ENCODE data around the gene MAPKBP1. TPM values are rescaled to one million over a fixed set of nuclear protein-coding genes. Genes with fewer than 3 reads are reported as not detected.

The MAPKBP1 gene
- total and polyA plus RNA-seq, 2 of the 8 experiments (the other 6 are each of a cell fraction or from before 2014, with no cell fraction given) = 4.3 to 11.3 TPM

DNA sequence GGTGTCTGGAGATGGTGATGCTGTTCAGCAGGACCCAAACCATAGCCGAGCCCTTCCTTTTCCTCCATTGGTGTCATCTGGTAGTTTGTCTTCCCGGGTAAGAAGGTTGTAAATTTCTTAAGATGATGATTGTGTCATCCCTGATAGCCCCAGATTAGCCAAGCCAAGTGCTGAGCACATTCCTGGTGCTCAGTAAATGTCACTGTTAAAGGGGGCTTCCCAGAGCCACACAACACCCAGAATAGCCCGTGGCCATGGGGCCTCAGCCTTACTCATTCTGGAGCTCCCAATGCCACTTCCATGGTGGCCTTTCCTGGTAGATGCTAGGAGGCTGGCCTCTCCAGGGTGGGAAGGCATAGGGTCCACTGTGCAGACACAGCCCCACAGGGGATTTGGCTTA lies 59.8 kb downstream of the MAPKBP1 start:
- Histone ChIP-seq H2BK5ac (ENCODE audit: low read depth, low read length) (no peak overlapping the region), H4K8ac (ENCODE audit: extremely low read depth, insufficient read depth, low read length) (peak overlapping the region; percentile 46; the same call in 1 of the 2 replicates), H2BK15ac (ENCODE audit: low read length) (no peak overlapping the region), H4K5ac (ENCODE audit: insufficient read length, low read depth, low read length) (no peak overlapping the region), H3K79me1 (ENCODE audit: low read depth, low read length) (peaks cover 2% of the 10 kb centered on the region; the same call in 1 of the 2 replicates), H3K27me3 (replicated peaks in 1 of 4; ENCODE audit: control insufficient read depth in 3 of 4, extremely low read depth in 1 of 4, insufficient read depth in 3 of 4, low read length in 3 of 4) (no peaks in the 10 kb centered on the region), H3K4me2 (ENCODE audit: insufficient read depth in 1 of 2, low read depth in 2 of 2, low read length in 2 of 2) (no peak overlapping the region), H2AK5ac (ENCODE audit: low read depth, low read length) (no peak overlapping the region), H3K4me1 (replicated peaks in 1 of 4; ENCODE audit: control insufficient read depth in 3 of 4, insufficient read depth in 4 of 4, low read length in 3 of 4) (no peaks in the 10 kb centered on the region; a peak in 1 of 7 replicates), H3K9ac (replicated peaks in 1 of 4; ENCODE audit: extremely low read depth in 1 of 4, low read depth in 3 of 4, low read length in 3 of 4) (no peak overlapping the region), H4K20me1 (replicated peaks in 1 of 2; ENCODE audit: control insufficient read depth in 1 of 2, insufficient read depth in 2 of 2, low read length in 2 of 2) (peaks cover 1 to 15% of the 10 kb centered on the region in 2 experiments), H3K23me2 (ENCODE audit: low read depth, low read length) (no peaks in the 10 kb centered on the region), H3K18ac (ENCODE audit: extremely low read depth, low read length) (no peak overlapping the region), H3K14ac (ENCODE audit: insufficient read length) (no peak overlapping the region), H2BK12ac (ENCODE audit: low read depth, low read length) (no peak overlapping the region), H3K36me3 (ENCODE audit: control insufficient read depth in 2 of 4, insufficient read depth in 4 of 4, low read length in 3 of 4) (peaks cover 0 to 3% (median 0%) of the 10 kb centered on the region in 4 experiments; a peak in 4 of 8 replicates), H3K56ac (replicated peaks; ENCODE audit: insufficient read length, low read depth, low read length) (no peak overlapping the region), H2AFZ (ENCODE audit: low read length) (no peak overlapping the region), H3K4me3 (ENCODE audit: extremely low read depth in 1 of 4, insufficient read depth in 2 of 4, low read depth in 3 of 4, low read length in 4 of 4) (no peak overlapping the region), H3K27ac (ENCODE audit: low read depth, low read length) (no peak overlapping the region), H2BK120ac (replicated peaks; ENCODE audit: low read depth, low read length) (no peak overlapping the region), H3K79me2 (ENCODE audit: control insufficient read depth in 1 of 2, insufficient read depth in 2 of 2, low read length in 2 of 2) (no peaks in the 10 kb centered on the region), H3K23ac (ENCODE audit: insufficient read length) (no peak overlapping the region), H3K4ac (replicated peaks; ENCODE audit: insufficient read length, low read depth, low read length) (no peak overlapping the region), H3K9me3 (ENCODE audit: insufficient read depth in 2 of 2, low read depth in 1 of 2, low read length in 1 of 2) (no peaks in the 10 kb centered on the region), H2BK20ac (ENCODE audit: low read length) (no peak overlapping the region), H4K91ac (replicated peaks; ENCODE audit: insufficient read length, low read length) (no peak overlapping the region)
- FAIRE-seq = no peak
- WGBS, 2 experiments (ENCODE audit: extremely low coverage in 1 of 2, insufficient coverage in 1 of 2, insufficient read length in 1 of 2, insufficient replicate concordance in 2 of 2, low coverage in 1 of 2, low lambda C conversion rate in 2 of 2, missing lambda C conversion rate in 1 of 2) = 91% methylated on average over 3 of the region's 3 CpGs; no CpG with 5 or more reads in 1 of the 2 experiments
- ChIA-PET CTCF (ENCODE audit: partially characterized antibody) (interaction anchor here (0.7 to 2.6 kb wide), 5 partner anchors 23 to 70 kb away, joined by 3 to 10 read pairs (median 5); no protein-coding TSS in a partner anchor), POLR2A (ENCODE audit: partially characterized antibody) (interaction anchor here (1.4 to 1.7 kb wide), 2 partner anchors 12 to 13 kb away, joined by 3 to 5 read pairs; no protein-coding TSS in a partner anchor)
- no peak for DNase-seq (ENCODE audit: low read depth in 1 of 2, low spot score in 2 of 2)
- TF ChIP-seq NRF1 (IDR thresholded peaks at IDR 0.05; ENCODE audit: low read depth, low read length) (no peak), JUN (IDR thresholded peaks at IDR 0.05; ENCODE audit: low read depth, low read length) (no peak), KDM4A (IDR thresholded peaks at IDR 0.05; ENCODE audit: low read depth, low read length, severe bottlenecking) (no peak), RBBP5 (IDR thresholded peaks at IDR 0.05; ENCODE audit: borderline replicate concordance, low read depth, low read length) (no peak), TAF7 (optimal IDR thresholded peaks at IDR 0.05; ENCODE audit: borderline replicate concordance, low read depth, low read length) (no peak), RFX5 (IDR thresholded peaks at IDR 0.05; ENCODE audit: borderline replicate concordance, low read depth, low read length) (no peak), SP2 (IDR thresholded peaks at IDR 0.05; ENCODE audit: low read length) (no peak), EZH2 (IDR thresholded peaks at IDR 0.05; ENCODE audit: low read depth, low read length, severe bottlenecking) (no peak)
- TF ChIP-seq, protein P1, sequence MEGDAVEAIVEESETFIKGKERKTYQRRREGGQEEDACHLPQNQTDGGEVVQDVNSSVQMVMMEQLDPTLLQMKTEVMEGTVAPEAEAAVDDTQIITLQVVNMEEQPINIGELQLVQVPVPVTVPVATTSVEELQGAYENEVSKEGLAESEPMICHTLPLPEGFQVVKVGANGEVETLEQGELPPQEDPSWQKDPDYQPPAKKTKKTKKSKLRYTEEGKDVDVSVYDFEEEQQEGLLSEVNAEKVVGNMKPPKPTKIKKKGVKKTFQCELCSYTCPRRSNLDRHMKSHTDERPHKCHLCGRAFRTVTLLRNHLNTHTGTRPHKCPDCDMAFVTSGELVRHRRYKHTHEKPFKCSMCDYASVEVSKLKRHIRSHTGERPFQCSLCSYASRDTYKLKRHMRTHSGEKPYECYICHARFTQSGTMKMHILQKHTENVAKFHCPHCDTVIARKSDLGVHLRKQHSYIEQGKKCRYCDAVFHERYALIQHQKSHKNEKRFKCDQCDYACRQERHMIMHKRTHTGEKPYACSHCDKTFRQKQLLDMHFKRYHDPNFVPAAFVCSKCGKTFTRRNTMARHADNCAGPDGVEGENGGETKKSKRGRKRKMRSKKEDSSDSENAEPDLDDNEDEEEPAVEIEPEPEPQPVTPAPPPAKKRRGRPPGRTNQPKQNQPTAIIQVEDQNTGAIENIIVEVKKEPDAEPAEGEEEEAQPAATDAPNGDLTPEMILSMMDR (IDR thresholded peaks at IDR 0.05; ENCODE audit: control extremely low read depth in 1 of 3, insufficient read depth in 1 of 3, low read depth in 1 of 3, low read length in 3 of 3) = no peak
- TF ChIP-seq, protein P2, sequence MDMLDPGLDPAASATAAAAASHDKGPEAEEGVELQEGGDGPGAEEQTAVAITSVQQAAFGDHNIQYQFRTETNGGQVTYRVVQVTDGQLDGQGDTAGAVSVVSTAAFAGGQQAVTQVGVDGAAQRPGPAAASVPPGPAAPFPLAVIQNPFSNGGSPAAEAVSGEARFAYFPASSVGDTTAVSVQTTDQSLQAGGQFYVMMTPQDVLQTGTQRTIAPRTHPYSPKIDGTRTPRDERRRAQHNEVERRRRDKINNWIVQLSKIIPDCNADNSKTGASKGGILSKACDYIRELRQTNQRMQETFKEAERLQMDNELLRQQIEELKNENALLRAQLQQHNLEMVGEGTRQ (IDR thresholded peaks at IDR 0.05; ENCODE audit: low read length) = no peak

All from H1 (cell line).